Measurements from ENCODE around the gene OARD1. TPM values are rescaled to one million over a fixed set of nuclear protein-coding genes. Genes with fewer than 3 reads are reported as not detected.

Gene OARD1
- total RNA-seq, 2 donors from 2014 or later: 15.0 to 27.4 TPM

GRCh38 chr6:41056768-41057490 lies 15.2 kb downstream of the OARD1 start:
- no peaks in the 10 kb centered on the region for H3K9me3 ChIP-seq
- 66 to 86% methylated on average over 5 to 6 of the region's 6 CpGs for WGBS, 2 donors
- H3K27ac ChIP-seq: peak overlapping the region; percentile 2 to 68 (median 56)
- DNase-seq (no peak), ATAC-seq (no peak)
- H3K36me3 ChIP-seq (replicated peaks in 1 of 2; ENCODE audit: insufficient read depth in 1 of 2, low read depth in 2 of 2): no peaks in the 10 kb centered on the region
- intact Hi-C loops (cut with DNase I): no loop called here
- H3K27me3 ChIP-seq: no peaks in the 10 kb centered on the region
- TF ChIP-seq, protein P1, sequence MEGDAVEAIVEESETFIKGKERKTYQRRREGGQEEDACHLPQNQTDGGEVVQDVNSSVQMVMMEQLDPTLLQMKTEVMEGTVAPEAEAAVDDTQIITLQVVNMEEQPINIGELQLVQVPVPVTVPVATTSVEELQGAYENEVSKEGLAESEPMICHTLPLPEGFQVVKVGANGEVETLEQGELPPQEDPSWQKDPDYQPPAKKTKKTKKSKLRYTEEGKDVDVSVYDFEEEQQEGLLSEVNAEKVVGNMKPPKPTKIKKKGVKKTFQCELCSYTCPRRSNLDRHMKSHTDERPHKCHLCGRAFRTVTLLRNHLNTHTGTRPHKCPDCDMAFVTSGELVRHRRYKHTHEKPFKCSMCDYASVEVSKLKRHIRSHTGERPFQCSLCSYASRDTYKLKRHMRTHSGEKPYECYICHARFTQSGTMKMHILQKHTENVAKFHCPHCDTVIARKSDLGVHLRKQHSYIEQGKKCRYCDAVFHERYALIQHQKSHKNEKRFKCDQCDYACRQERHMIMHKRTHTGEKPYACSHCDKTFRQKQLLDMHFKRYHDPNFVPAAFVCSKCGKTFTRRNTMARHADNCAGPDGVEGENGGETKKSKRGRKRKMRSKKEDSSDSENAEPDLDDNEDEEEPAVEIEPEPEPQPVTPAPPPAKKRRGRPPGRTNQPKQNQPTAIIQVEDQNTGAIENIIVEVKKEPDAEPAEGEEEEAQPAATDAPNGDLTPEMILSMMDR (IDR thresholded peaks at IDR 0.05): no peak
- no peak for TF ChIP-seq POLR2A (IDR thresholded peaks at IDR 0.05)
- no peak overlapping the region for H3K4me3 ChIP-seq
- H3K4me1 ChIP-seq: peaks cover 94% of the 10 kb centered on the region

DNA sequence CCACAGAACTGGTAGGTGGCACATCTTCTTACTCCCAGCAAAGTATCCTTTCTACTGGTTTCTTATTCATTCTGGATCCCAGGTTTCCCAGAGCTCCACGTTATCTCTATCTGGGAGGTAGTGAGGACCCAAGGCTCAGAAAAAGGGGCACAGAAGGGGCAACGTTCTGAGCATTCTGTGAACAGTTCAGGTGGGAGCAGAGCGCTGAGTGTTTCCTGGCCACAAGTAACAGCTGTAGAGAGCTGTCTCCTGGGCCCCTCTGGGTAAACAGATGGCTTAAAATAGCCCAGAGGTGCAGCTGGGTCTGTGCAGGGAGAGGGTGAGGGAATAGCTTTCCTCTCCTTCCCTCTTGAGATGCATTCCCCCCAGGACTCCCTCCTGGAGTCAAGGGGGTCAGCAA lies 17.0 kb downstream of the OARD1 start:
- ATAC-seq: no peak
- intact Hi-C loops (cut with DNase I): no loop called here
- WGBS, 2 donors: 37 to 59% methylated on average over 3 of the region's 3 CpGs

GRCh38 chr6:41054511-41054910 lies 17.6 kb downstream of the OARD1 start:
- ATAC-seq (no peak), DNase-seq (no peak)
- Histone ChIP-seq H3K4me3 (no peak overlapping the region), H3K4me1 (peaks cover 83% of the 10 kb centered on the region), H3K9me3 (no peaks in the 10 kb centered on the region), H3K36me3 (replicated peaks in 1 of 2; ENCODE audit: insufficient read depth in 1 of 2, low read depth in 2 of 2) (no peaks in the 10 kb centered on the region), H3K27ac (peak overlapping the region in 2 of 4 donors; percentile 84), H3K27me3 (no peaks in the 10 kb centered on the region)
- 86 to 92% methylated on average over 3 of the region's 3 CpGs for WGBS, 2 donors
- intact Hi-C loops (cut with DNase I): no loop called here
- TF ChIP-seq POLR2A (IDR thresholded peaks at IDR 0.05): no peak
- TF ChIP-seq, protein P1 (IDR thresholded peaks at IDR 0.05): no peak

More for the DNA sequence above, 17.0 kb downstream of the OARD1 start:
- no peak for TF ChIP-seq POLR2A (IDR thresholded peaks at IDR 0.05)
- TF ChIP-seq, protein P1 (IDR thresholded peaks at IDR 0.05): no peak
- Histone ChIP-seq H3K9me3 (no peaks in the 10 kb centered on the region), H3K4me1 (peaks cover 82% of the 10 kb centered on the region), H3K4me3 (no peak overlapping the region), H3K27ac (peak overlapping the region in 3 of 4 donors; percentile 8 to 84 (median 10)), H3K36me3 (replicated peaks in 1 of 2; ENCODE audit: insufficient read depth in 1 of 2, low read depth in 2 of 2) (no peaks in the 10 kb centered on the region), H3K27me3 (no peaks in the 10 kb centered on the region)
- peak in 1 of 4 donors; percentile 10 for DNase-seq

- Histone ChIP-seq H3K27ac (peak within 1 kb of the TSS; percentile 40 to 87 (median 84)), H3K27me3 (no peaks in the 10 kb centered on the region), H3K4me3 (no peak within 1 kb of the TSS), H3K36me3 (replicated peaks in 1 of 2; ENCODE audit: insufficient read depth in 1 of 2, low read depth in 2 of 2) (no peaks in the 10 kb centered on the region), H3K4me1 (peaks cover 77% of the 10 kb centered on the region), H3K9me3 (no peaks in the 10 kb centered on the region)
- intact Hi-C loops (cut with DNase I): no loop called here
- TF ChIP-seq, protein P1 (IDR thresholded peaks at IDR 0.05): no peak
- TF ChIP-seq POLR2A (IDR thresholded peaks at IDR 0.05): peak in 2 of 3 donors; percentile 41 to 59
- ATAC-seq: peak; percentile 78
- peak; percentile 68 to 84 (median 77) for DNase-seq
- WGBS, 2 donors: 21 to 30% methylated on average over 4 to 5 of the region's 5 CpGs
These were observed 19.1 kb downstream of the OARD1 start, which contains the start of gene APOBEC2 for GRCh38 chr6:41053041-41053440. Gene APOBEC2, plus strand, starts transcription at chr6:41053202. Its CDS starts 146 bp downstream, at chr6:41053348.

All from body of pancreas (tissue), 4 donors.